GM18861 (cell line): ENCODE results near the gene PPM1N.
A peak's percentile ranks its signal among the peaks of the same experiment; 100 is the strongest.

ENCODE experiments used
- ATAC-seq: cut with Tn5 transposase; IDR thresholded peaks from one replicate; pipeline ENCODE4 v1.9.1; 2021; ENCODE audit not compliant: unreplicated experiment

The PPM1N gene

GRCh38 chr19:45469945-45470761, 28.1 kb upstream of the PPM1N start:
- ATAC-seq = peak; percentile 1

GRCh38 chr19:45470762-45471081, 27.5 kb upstream of the PPM1N start:
- no peak for ATAC-seq

DNA sequence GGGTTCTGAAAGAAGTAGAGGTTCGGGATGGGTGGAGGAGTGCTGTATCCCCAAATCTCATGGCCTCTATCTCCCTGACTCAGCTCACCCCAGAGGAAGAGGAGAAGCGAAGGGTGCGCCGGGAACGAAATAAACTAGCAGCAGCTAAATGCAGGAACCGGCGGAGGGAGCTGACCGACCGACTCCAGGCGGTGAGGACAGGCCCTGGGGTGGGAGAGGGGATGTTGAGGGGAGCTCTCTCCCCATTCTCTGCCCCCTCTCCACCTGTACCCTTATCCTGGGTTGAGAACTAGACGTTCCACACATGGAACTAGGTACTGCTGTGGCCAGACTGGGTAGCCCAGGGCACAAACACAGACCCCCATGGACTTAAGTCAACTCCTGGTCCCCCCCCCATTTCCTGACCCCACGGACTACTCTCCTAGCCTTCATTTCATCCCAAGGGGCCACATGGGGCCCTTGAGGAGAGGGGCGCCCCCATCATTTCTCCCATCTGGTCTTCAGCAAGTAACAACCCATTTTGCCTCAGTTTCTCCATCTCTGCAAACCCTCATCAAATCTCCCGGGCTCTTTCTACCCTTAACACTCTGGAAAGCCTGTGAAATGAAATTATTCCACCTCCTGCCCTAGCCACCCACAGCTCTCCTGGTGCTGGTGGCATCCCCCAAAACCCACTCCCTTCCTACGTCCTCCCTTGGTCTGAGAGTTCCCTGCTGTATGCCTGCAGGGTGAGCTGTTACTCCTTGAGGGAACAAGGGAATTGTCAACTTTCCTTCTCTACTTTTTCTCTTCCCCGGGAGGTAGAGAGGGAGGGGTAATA, 26.9 kb upstream of the PPM1N start:
- ATAC-seq = no peak

DNA sequence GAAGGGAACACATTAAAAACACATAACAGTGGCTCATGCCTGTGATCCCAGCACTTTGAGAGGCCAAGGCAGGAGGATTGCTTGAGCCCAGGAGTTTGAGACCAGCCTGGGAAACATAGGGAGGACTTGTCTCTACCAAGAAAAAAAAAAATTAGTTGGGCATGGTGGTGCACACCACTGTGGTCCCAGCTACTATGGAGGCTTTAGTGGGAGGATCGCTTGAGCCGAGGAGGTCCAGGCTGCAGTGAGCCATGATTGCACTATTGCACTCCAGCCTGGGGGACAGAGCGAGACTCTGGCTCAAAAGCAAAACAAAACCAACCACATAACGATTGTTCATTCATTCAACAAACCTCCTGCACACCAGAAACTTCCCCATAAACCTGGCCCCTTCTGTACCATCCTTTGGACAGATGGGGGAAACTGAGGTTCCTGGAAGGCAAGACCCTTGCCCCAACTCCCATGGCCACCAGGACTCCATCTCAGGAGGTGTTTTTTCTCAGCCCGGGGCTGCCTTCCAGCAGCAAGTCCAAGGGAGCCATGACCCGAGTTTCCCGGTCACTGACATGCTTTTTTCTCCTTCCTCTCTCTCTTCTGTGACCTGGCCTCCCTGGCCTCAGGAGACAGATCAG, 26.2 kb upstream of the PPM1N start:
- no peak for ATAC-seq

DNA sequence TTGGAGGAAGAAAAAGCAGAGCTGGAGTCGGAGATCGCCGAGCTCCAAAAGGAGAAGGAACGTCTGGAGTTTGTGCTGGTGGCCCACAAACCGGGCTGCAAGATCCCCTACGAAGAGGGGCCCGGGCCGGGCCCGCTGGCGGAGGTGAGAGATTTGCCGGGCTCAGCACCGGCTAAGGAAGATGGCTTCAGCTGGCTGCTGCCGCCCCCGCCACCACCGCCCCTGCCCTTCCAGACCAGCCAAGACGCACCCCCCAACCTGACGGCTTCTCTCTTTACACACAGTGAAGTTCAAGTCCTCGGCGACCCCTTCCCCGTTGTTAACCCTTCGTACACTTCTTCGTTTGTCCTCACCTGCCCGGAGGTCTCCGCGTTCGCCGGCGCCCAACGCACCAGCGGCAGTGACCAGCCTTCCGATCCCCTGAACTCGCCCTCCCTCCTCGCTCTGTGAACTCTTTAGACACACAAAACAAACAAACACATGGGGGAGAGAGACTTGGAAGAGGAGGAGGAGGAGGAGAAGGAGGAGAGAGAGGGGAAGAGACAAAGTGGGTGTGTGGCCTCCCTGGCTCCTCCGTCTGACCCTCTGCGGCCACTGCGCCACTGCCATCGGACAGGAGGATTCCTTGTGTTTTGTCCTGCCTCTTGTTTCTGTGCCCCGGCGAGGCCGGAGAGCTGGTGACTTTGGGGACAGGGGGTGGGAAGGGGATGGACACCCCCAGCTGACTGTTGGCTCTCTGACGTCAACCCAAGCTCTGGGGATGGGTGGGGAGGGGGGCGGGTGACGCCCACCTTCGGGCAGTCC, 25.5 kb upstream of the PPM1N start:
- no peak for ATAC-seq

GRCh38 chr19:45473367-45473681, 24.9 kb upstream of the PPM1N start:
- no peak for ATAC-seq

- no peak for ATAC-seq
These were observed 24.3 kb upstream of the PPM1N start for GRCh38 chr19:45473682-45474605.

GRCh38 chr19:45474606-45475521, 23.4 kb upstream of the PPM1N start:
- no peak for ATAC-seq

DNA sequence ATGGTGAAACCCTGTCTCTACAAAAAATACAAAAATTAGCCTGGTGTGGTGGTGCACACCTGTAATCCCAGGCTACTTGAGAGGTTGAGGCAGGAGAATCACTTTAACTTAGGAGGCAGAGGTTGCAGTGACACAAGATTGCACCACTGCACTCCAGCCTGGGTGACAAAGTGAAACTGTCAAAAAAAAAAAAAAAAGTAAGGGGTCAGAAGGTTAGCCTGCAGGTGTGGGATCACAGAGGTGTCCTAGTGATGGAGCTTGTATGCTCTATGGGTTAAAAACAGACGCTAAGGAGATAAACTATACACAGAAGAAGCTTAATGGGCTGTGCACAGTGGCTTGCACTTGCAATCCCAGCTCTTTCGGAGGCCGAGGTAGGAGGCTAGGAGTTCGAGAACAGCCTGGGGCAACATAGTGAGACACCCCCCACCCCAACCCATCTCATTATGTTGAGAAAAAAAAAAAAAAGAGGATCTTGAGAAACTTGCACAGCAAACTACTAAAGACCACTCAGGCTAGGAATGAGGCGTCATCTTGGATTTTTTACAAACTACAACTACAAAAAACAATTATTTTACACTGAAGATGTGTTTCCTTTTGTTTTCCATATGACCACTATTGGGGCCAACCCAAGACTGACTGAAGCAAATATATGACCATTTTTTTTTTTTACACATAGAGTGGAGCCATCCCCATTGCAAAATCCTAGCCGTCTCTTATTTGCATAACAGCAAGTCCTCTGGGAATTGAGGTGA, 22.5 kb upstream of the PPM1N start:
- ATAC-seq = no peak

DNA sequence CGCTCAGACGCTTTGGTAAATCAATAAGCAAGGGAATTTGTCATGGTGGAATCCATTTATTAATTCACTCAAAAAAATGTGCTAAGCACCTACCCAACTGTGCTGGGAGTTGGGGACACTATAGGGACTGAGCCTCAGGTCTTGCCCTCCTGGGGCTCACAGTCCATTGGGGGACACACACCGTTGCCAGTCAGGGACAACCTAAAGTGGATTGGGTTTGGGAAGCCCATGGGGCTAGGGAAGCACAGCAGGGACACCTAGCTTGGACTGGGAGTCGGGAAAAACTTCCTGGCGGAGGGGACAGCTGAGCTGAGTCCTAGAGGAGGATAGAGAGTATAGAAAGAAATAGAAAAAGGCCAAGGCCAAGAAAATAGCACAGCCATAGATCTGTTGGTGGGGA, 21.9 kb upstream of the PPM1N start:
- ATAC-seq = no peak

DNA sequence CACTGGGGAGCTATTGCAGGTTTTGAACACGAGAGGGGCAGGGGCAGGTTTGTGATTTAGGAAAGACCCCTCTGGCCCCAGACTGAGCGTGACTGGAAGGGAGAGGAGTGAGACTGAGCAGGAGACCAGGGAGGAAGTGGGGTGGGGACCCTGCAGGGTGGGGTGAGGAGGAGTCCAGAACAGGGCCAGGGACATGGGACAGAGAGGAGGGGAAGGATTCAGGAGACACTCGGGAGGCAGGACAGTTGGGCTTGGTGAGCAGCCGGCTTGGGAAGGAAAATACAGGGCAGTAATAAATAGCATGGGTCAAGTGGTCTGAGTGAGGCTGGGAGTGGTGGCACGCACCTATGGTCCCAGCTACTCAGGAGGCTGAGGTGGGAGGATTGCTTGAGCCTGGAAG, 21.1 kb upstream of the PPM1N start:
- no peak for ATAC-seq

DNA sequence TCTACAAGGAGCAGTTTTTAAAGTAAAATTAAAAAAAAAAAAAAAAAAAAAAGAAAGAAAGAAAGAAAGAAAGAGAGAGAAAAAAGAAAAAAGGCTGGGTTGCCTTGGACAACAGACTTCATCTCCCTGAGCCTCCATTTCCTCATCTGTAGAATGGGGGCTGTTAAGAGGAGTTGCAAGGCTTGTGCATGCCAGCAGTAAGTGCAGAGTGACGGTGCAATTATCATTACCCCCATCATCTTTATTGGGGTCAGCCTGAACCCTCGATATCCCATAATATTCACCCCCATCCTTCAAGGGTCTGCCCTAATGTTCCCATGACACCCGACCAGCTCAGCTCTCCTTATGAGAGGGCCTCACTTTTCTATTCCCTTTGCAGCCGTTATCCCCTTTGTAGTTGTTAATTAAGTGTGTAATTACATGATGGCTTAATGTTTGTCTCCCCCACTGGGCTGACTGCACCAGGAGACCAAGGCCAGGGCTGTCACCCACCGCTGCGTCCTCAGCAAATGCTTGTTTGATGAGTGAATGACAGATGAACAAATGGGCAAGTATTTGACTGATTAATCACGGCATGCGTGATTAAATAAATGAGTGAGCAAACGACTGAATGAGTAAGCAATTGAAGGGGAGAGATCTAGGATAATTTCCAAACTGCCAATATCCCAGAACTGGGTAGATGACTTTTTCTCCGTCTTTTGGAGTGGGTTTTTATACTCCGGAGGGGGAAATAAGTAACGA, 20.4 kb upstream of the PPM1N start:
- ATAC-seq = peak; percentile 6

GRCh38 chr19:45478454-45479238, 19.6 kb upstream of the PPM1N start:
- ATAC-seq = peak; percentile 64

GRCh38 chr19:45483033-45483432, 15.2 kb upstream of the PPM1N start:
- ATAC-seq = no peak

DNA sequence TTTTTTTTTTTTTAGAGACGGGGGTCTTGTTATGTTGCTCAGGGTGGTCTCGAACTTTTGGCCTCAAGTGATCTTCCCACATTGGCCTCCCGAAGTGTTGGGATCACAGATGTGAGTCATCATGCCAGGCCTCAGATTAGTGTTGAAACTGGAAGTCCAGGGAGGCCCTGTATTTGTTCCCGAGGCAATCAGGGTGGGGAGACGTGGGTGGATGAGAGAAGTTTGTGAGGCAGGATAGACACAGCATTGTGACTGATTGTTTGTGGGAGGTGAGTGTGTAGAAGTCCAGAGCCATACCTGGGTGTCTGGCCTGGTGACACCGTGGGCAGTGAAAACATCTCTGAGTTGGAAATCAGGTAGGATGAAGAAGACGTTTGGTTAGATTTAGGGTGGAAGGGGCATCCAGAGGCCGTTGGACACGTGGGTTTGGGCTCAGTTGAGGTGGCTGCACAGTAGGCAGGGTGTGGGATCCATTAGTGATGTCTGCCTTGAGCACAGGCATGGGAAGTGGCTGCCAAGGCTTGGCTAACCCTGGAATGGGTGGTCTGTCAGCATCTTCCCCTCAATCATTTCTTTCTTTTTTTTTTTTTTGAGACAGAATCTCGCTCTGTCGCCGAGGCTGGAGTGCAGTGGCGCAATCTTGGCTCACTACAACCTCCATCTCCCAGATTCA, 13.8 kb upstream of the PPM1N start:
- ATAC-seq = no peak

- peak; percentile 89 for ATAC-seq
These were observed 12.8 kb upstream of the PPM1N start for GRCh38 chr19:45485305-45486077.
